Activated CD8-positive, alpha-beta memory T cell treated with anti-CD3 and anti-CD28 coated beads for 24 hours (primary cell): ENCODE data around the gene ZBTB17.
"Not testable (repeated sequence)": the region's sequence is repeated elsewhere in the genome, so short reads cannot be mapped to it uniquely, and the experiment has no call there.

Source experiments
- DNase-seq: peaks from one replicate; pipeline ENCODE4 v3.0.0-alpha.2; 2020

The ZBTB17 gene

GRCh38 chr1:15933684-15934083 lies 42.2 kb downstream of the ZBTB17 start:
- no peak for DNase-seq

- no peak for DNase-seq
Measured at GRCh38 chr1:15932612-15933011, 43.3 kb downstream of the ZBTB17 start.

- no peak for DNase-seq
Measured at GRCh38 chr1:15931884-15932283, 44.0 kb downstream of the ZBTB17 start.

GRCh38 chr1:15931401-15931800 lies 44.5 kb downstream of the ZBTB17 start:
- DNase-seq: no peak

GRCh38 chr1:15928971-15929965 lies 46.6 kb downstream of the ZBTB17 start:
- no peak for DNase-seq

GRCh38 chr1:15926448-15926847 lies 49.5 kb downstream of the ZBTB17 start:
- not testable (repeated sequence) for DNase-seq

GRCh38 chr1:15923241-15923640 lies 52.7 kb downstream of the ZBTB17 start:
- DNase-seq: no peak

GRCh38 chr1:15918962-15919715 lies 56.8 kb downstream of the ZBTB17 start:
- peak; percentile 76 for DNase-seq

GRCh38 chr1:15916916-15917315 lies 59.0 kb downstream of the ZBTB17 start:
- peak; percentile 58 for DNase-seq

- DNase-seq: peak; percentile 50
Measured at GRCh38 chr1:15916417-15916816, 59.5 kb downstream of the ZBTB17 start.

- DNase-seq: no peak
Measured at GRCh38 chr1:15915991-15916390, 59.9 kb downstream of the ZBTB17 start.

GRCh38 chr1:15913607-15914006 lies 62.3 kb downstream of the ZBTB17 start:
- not testable (repeated sequence) for DNase-seq

- no peak for DNase-seq
Measured at GRCh38 chr1:15911927-15912326, 64.0 kb downstream of the ZBTB17 start.

- no peak for DNase-seq
Measured at GRCh38 chr1:15911141-15911540, 64.8 kb downstream of the ZBTB17 start.

- no peak for DNase-seq
Measured at GRCh38 chr1:15908597-15908996, 67.3 kb downstream of the ZBTB17 start.

- DNase-seq: no peak
Measured at GRCh38 chr1:15902882-15903281, 73.0 kb downstream of the ZBTB17 start.

GRCh38 chr1:15900662-15901279 lies 75.1 kb downstream of the ZBTB17 start:
- DNase-seq: no peak

- DNase-seq: no peak
Measured at GRCh38 chr1:15899266-15899665, 76.6 kb downstream of the ZBTB17 start.

GRCh38 chr1:15896841-15897610 lies 78.9 kb downstream of the ZBTB17 start:
- DNase-seq: not testable (repeated sequence)

GRCh38 chr1:15895233-15895632 lies 80.7 kb downstream of the ZBTB17 start:
- DNase-seq: no peak

- DNase-seq: not testable (repeated sequence)
Measured at GRCh38 chr1:15892857-15893599, 82.9 kb downstream of the ZBTB17 start.
